Muscle layer of duodenum (tissue), 2 donors: ENCODE measurements around the gene TREH.
"Not testable (repeated sequence)": the region's sequence is repeated elsewhere in the genome, so short reads cannot be mapped to it uniquely, and the experiment has no call there.

Experiments used
- H3K27ac ChIP-seq: one replicate; pipeline ENCODE4 v1.7.0; 2013; ENCODE audit warnings: mild to moderate bottlenecking, low read length
- H3K27me3 ChIP-seq: one replicate; pipeline ENCODE4 v1.7.0; 2013; ENCODE audit warnings: low read depth, mild to moderate bottlenecking, control low read depth, low read length
- H3K36me3 ChIP-seq, 2 donors: one replicate each; pipeline ENCODE4 v1.7.0; 2013; ENCODE audit warnings: low read length in 2 of 2, control low read depth in 1 of 2, mild to moderate bottlenecking in 1 of 2; ENCODE audit not compliant: insufficient read depth in 2 of 2, control insufficient read depth in 1 of 2
- H3K4me1 ChIP-seq, 2 donors: one replicate each; pipeline ENCODE4 v1.7.0; 2013; ENCODE audit warnings: low read length in 2 of 2, mild to moderate bottlenecking in 2 of 2, control low read depth in 1 of 2, moderate library complexity in 1 of 2; ENCODE audit not compliant: insufficient read depth in 2 of 2, control insufficient read depth in 1 of 2
- H3K4me3 ChIP-seq, 2 donors: one replicate each; pipeline ENCODE4 v1.7.0; 2013; ENCODE audit warnings: low read length in 2 of 2, low read depth in 1 of 2, mild to moderate bottlenecking in 1 of 2
- H3K9me3 ChIP-seq, 2 donors: one replicate each; pipeline ENCODE4 v1.7.0; 2013; ENCODE audit warnings: low read length in 2 of 2, control low read depth in 1 of 2, mild to moderate bottlenecking in 1 of 2; ENCODE audit not compliant: control insufficient read depth in 1 of 2
- donor health status: healthy.

Gene TREH

GRCh38 chr11:118715245-118715831, 35.9 kb upstream of the TREH start:
- Histone ChIP-seq H3K27me3 (no peaks in the 10 kb centered on the region), H3K27ac (no peak overlapping the region)

GRCh38 chr11:118714816-118715215, 35.4 kb upstream of the TREH start:
- no peaks in the 10 kb centered on the region for H3K9me3 ChIP-seq
- no peaks in the 10 kb centered on the region for H3K36me3 ChIP-seq
- H3K4me1 ChIP-seq, result no peaks in the 10 kb centered on the region
- H3K27me3 ChIP-seq, result no peaks in the 10 kb centered on the region
- no peak overlapping the region for H3K4me3 ChIP-seq
- H3K27ac ChIP-seq, result no peak overlapping the region

More at GRCh38 chr11:118715245-118715831, 35.9 kb upstream of the TREH start:
- no peaks in the 10 kb centered on the region for H3K9me3 ChIP-seq
- H3K4me3 ChIP-seq, result no peak overlapping the region
- no peaks in the 10 kb centered on the region for H3K4me1 ChIP-seq
- no peaks in the 10 kb centered on the region for H3K36me3 ChIP-seq

GRCh38 chr11:118714416-118714815, 35.0 kb upstream of the TREH start:
- H3K27ac ChIP-seq, H3K9me3 ChIP-seq: not testable (repeated sequence)

GRCh38 chr11:118708296-118708695, 28.8 kb upstream of the TREH start:
- H3K27ac ChIP-seq, result no peak overlapping the region
- no peak overlapping the region for H3K4me3 ChIP-seq
- H3K4me1 ChIP-seq, result no peaks in the 10 kb centered on the region
- no peaks in the 10 kb centered on the region for H3K9me3 ChIP-seq
- no peaks in the 10 kb centered on the region for H3K36me3 ChIP-seq
- no peaks in the 10 kb centered on the region for H3K27me3 ChIP-seq

More at GRCh38 chr11:118714416-118714815, 35.0 kb upstream of the TREH start:
- H3K36me3 ChIP-seq, H3K27me3 ChIP-seq, H3K4me3 ChIP-seq, H3K4me1 ChIP-seq: not testable (repeated sequence)

- H3K4me3 ChIP-seq, result no peak overlapping the region
- H3K9me3 ChIP-seq, result no peaks in the 10 kb centered on the region
- H3K27ac ChIP-seq, result no peak overlapping the region
- no peaks in the 10 kb centered on the region for H3K4me1 ChIP-seq
- H3K36me3 ChIP-seq, result no peaks in the 10 kb centered on the region
- H3K27me3 ChIP-seq, result no peaks in the 10 kb centered on the region
Measured at GRCh38 chr11:118706546-118706825, 27.0 kb upstream of the TREH start.

- H3K4me3 ChIP-seq, result no peak overlapping the region
- no peaks in the 10 kb centered on the region for H3K27me3 ChIP-seq
- no peaks in the 10 kb centered on the region for H3K9me3 ChIP-seq
- no peaks in the 10 kb centered on the region for H3K36me3 ChIP-seq
- H3K4me1 ChIP-seq, result no peaks in the 10 kb centered on the region
- no peak overlapping the region for H3K27ac ChIP-seq
Measured at GRCh38 chr11:118705791-118706545, 26.5 kb upstream of the TREH start.

GRCh38 chr11:118705111-118705741, 25.8 kb upstream of the TREH start:
- Histone ChIP-seq H3K36me3 (no peaks in the 10 kb centered on the region), H3K27ac (no peak overlapping the region), H3K27me3 (no peaks in the 10 kb centered on the region), H3K4me1 (no peaks in the 10 kb centered on the region), H3K4me3 (no peak overlapping the region), H3K9me3 (no peaks in the 10 kb centered on the region)

GRCh38 chr11:118703563-118704106, 24.2 kb upstream of the TREH start:
- no peak overlapping the region for H3K27ac ChIP-seq

GRCh38 chr11:118699506-118700220, 20.2 kb upstream of the TREH start:
- no peak overlapping the region for H3K27ac ChIP-seq
- no peak overlapping the region for H3K4me3 ChIP-seq

More at GRCh38 chr11:118703563-118704106, 24.2 kb upstream of the TREH start:
- no peak overlapping the region for H3K4me3 ChIP-seq
- peaks cover 0 to 3% of the 10 kb centered on the region in 2 donors for H3K9me3 ChIP-seq
- no peaks in the 10 kb centered on the region for H3K27me3 ChIP-seq
- H3K36me3 ChIP-seq, result no peaks in the 10 kb centered on the region
- no peaks in the 10 kb centered on the region for H3K4me1 ChIP-seq

GRCh38 chr11:118697346-118697745, 17.9 kb upstream of the TREH start:
- no peak overlapping the region for H3K27ac ChIP-seq
- H3K9me3 ChIP-seq, result peaks cover 0 to 3% of the 10 kb centered on the region in 2 donors
- no peaks in the 10 kb centered on the region for H3K4me1 ChIP-seq
- no peaks in the 10 kb centered on the region for H3K36me3 ChIP-seq
- no peak overlapping the region for H3K4me3 ChIP-seq
- H3K27me3 ChIP-seq, result no peaks in the 10 kb centered on the region

More at GRCh38 chr11:118699506-118700220, 20.2 kb upstream of the TREH start:
- Histone ChIP-seq H3K36me3 (no peaks in the 10 kb centered on the region), H3K4me1 (no peaks in the 10 kb centered on the region), H3K27me3 (no peaks in the 10 kb centered on the region), H3K9me3 (peaks cover 0 to 3% of the 10 kb centered on the region in 2 donors)

- Histone ChIP-seq H3K9me3 (peaks cover 0 to 3% of the 10 kb centered on the region in 2 donors), H3K27ac (no peak overlapping the region), H3K4me3 (no peak overlapping the region), H3K36me3 (no peaks in the 10 kb centered on the region), H3K27me3 (no peaks in the 10 kb centered on the region), H3K4me1 (no peaks in the 10 kb centered on the region)
Measured at GRCh38 chr11:118696673-118697226, 17.3 kb upstream of the TREH start.
